ENCODE results near the gene STOX1. TPM values are rescaled to one million over a fixed set of nuclear protein-coding genes. Genes with fewer than 3 reads are reported as not detected.
"Not testable (repeated sequence)": the region's sequence is repeated elsewhere in the genome, so short reads cannot be mapped to it uniquely, and the experiment has no call there.

STOX1 gene
- total and polyA plus RNA-seq, 2 of the 13 experiments (the other 11 are each of a cell fraction or from before 2014, with no cell fraction given): 2.5 to 6.0 TPM

DNA sequence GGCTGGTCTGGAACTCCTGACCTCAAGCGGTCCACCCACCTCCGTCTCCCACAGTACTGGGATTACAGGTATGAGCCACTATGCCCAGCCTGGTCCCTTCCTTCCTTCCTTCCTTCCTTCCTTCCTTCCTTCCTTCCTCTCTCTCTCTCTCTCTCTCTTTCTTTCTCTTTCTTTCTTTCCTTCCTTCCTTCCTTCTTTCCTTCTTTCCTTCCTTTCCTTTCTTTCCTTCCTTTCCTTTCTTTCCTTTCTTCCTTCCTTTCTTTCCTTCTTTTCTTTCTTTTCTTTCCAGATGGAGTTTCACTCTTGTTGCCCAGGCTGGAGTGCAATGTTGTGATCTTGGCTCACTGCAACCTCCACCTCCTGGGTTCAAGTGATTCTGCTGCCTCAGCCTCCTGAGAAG lies 101.8 kb downstream of the STOX1 start:
- ATAC-seq; H3K79me2 ChIP-seq (ENCODE audit: insufficient read depth, low read length); H3K4me3 ChIP-seq (replicated peaks in 1 of 3; ENCODE audit: insufficient read depth in 1 of 3, low read depth in 2 of 3, low read length in 3 of 3); H3K4me2 ChIP-seq (ENCODE audit: low read depth, low read length); H3K27ac ChIP-seq (ENCODE audit: extremely low read length, insufficient read depth, low read length); DNase-seq (ENCODE audit: low spot score); FAIRE-seq; in situ Hi-C loops (cut with HindIII; ENCODE audit: extremely low pct_ligation_motif_present, low pct_unique_long_range_greater_than_20kb); H3K9me3 ChIP-seq (ENCODE audit: low read length); BruUV-seq (replicated peaks); CTCF ChIA-PET (ENCODE audit: low intra/inter-chr PET ratio, low total read pairs); H3K9ac ChIP-seq (ENCODE audit: insufficient read depth, low read depth, low read length); intact Hi-C loops (cut with micrococcal nuclease; ENCODE audit: unreplicated experiment); H3K27me3 ChIP-seq (ENCODE audit: control insufficient read depth in 1 of 2, insufficient read depth in 2 of 2, low read length in 2 of 2); H4K20me1 ChIP-seq (ENCODE audit: insufficient read depth, low read length); POLR2A ChIA-PET; H2AFZ ChIP-seq (ENCODE audit: low read length): not testable (repeated sequence)
- H3K4me1 ChIP-seq (ENCODE audit: insufficient read depth, low read length): peaks cover 18% of the 10 kb centered on the region
- H3K36me3 ChIP-seq (replicated peaks in 1 of 2; ENCODE audit: control insufficient read depth in 1 of 2, insufficient read depth in 2 of 2, low read length in 2 of 2): peaks cover 5 to 19% of the 10 kb centered on the region in 2 experiments; a peak in 4 of 5 replicates
- WGBS (ENCODE audit: low lambda C conversion rate): 100% methylated on average over 2 of the region's 2 CpGs

DNA sequence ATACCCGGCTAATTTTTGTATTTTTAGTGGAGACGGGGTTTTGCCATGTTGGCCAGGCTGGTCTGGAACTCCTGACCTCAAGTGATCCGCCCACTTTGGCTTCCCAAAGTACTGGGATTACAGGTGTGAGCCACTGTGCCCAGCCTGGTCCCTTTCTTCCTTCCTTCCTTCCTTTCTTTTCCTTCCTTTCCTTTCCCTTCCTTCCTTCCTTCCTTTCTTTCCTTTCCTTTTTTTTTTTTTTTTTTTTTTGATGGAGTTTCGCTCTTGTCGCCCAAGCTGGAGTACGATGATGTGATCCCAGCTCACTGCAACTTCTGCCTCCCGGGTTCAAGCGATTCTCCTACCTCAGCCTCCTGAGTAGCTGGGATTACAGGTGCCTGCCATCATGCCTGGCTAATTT lies 102.6 kb downstream of the STOX1 start:
- FAIRE-seq; CTCF ChIA-PET (ENCODE audit: low intra/inter-chr PET ratio, low total read pairs); H3K9me3 ChIP-seq (ENCODE audit: low read length); BruUV-seq (replicated peaks); H4K20me1 ChIP-seq (ENCODE audit: insufficient read depth, low read length); POLR2A ChIA-PET; H3K27me3 ChIP-seq (ENCODE audit: control insufficient read depth in 1 of 2, insufficient read depth in 2 of 2, low read length in 2 of 2); DNase-seq (ENCODE audit: low spot score); intact Hi-C loops (cut with micrococcal nuclease; ENCODE audit: unreplicated experiment); H3K9ac ChIP-seq (ENCODE audit: insufficient read depth, low read depth, low read length); ATAC-seq; H3K27ac ChIP-seq (ENCODE audit: extremely low read length, insufficient read depth, low read length); H2AFZ ChIP-seq (ENCODE audit: low read length); H3K79me2 ChIP-seq (ENCODE audit: insufficient read depth, low read length); H3K4me2 ChIP-seq (ENCODE audit: low read depth, low read length); in situ Hi-C loops (cut with HindIII; ENCODE audit: extremely low pct_ligation_motif_present, low pct_unique_long_range_greater_than_20kb); H3K4me3 ChIP-seq (replicated peaks in 1 of 3; ENCODE audit: insufficient read depth in 1 of 3, low read depth in 2 of 3, low read length in 3 of 3): not testable (repeated sequence)
- peaks cover 10% of the 10 kb centered on the region for H3K4me1 ChIP-seq (ENCODE audit: insufficient read depth, low read length)
- 95% methylated on average over 8 of the region's 8 CpGs for WGBS (ENCODE audit: low lambda C conversion rate)
- H3K36me3 ChIP-seq (replicated peaks in 1 of 2; ENCODE audit: control insufficient read depth in 1 of 2, insufficient read depth in 2 of 2, low read length in 2 of 2): peaks cover 6 to 19% of the 10 kb centered on the region in 2 experiments; a peak in 4 of 5 replicates

DNA sequence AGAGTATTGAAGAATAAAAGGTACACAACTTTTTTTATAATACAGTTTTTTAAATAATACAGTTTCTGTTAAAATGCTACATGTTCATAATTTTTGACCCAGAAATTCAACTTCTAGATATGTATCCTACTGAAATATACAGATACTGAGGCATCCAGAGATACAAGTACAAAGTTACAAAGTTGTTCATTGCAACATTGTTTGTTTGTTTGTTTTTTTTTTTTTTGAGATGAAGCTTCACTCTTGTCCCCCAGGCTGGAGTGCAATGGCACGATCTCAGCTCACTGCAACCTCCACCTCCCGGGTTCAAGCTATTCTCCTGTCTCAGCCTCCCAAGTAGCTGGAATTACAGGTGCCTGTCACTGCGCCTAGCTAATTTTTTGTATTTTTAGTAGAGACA lies 105.5 kb downstream of the STOX1 start:
- peaks cover 6 to 17% of the 10 kb centered on the region in 2 experiments; a peak in 4 of 5 replicates for H3K36me3 ChIP-seq (replicated peaks in 1 of 2; ENCODE audit: control insufficient read depth in 1 of 2, insufficient read depth in 2 of 2, low read length in 2 of 2)
- H2AFZ ChIP-seq (ENCODE audit: low read length); H3K4me2 ChIP-seq (ENCODE audit: low read depth, low read length); H3K9ac ChIP-seq (ENCODE audit: insufficient read depth, low read depth, low read length); BruUV-seq (replicated peaks); FAIRE-seq; in situ Hi-C loops (cut with HindIII; ENCODE audit: extremely low pct_ligation_motif_present, low pct_unique_long_range_greater_than_20kb); DNase-seq (ENCODE audit: low spot score); H3K27me3 ChIP-seq (ENCODE audit: control insufficient read depth in 1 of 2, insufficient read depth in 2 of 2, low read length in 2 of 2); H3K27ac ChIP-seq (ENCODE audit: extremely low read length, insufficient read depth, low read length); CTCF ChIA-PET (ENCODE audit: low intra/inter-chr PET ratio, low total read pairs); intact Hi-C loops (cut with micrococcal nuclease; ENCODE audit: unreplicated experiment); POLR2A ChIA-PET; H3K9me3 ChIP-seq (ENCODE audit: low read length); H3K79me2 ChIP-seq (ENCODE audit: insufficient read depth, low read length); ATAC-seq; H3K4me3 ChIP-seq (replicated peaks in 1 of 3; ENCODE audit: insufficient read depth in 1 of 3, low read depth in 2 of 3, low read length in 3 of 3); H4K20me1 ChIP-seq (ENCODE audit: insufficient read depth, low read length); H3K4me1 ChIP-seq (ENCODE audit: insufficient read depth, low read length): not testable (repeated sequence)
- WGBS (ENCODE audit: low lambda C conversion rate): 99% methylated on average over 3 of the region's 3 CpGs
